Measurements from ENCODE around the gene MCHR1.
"Not testable (repeated sequence)": the region's sequence is repeated elsewhere in the genome, so short reads cannot be mapped to it uniquely, and the experiment has no call there.

The MCHR1 gene

GRCh38 chr22:40679249-40679963 is at the start of gene MCHR1:
Gene MCHR1 (plus strand): TSS chr22:40679484. CDS start chr22:40679653, 169 bp downstream.
- no peak for DNase-seq (ENCODE audit: low read depth)

GRCh38 chr22:40631925-40632324 is 47.4 kb upstream of the MCHR1 start:
- DNase-seq (ENCODE audit: low read depth), result no peak

GRCh38 chr22:40633036-40633435 is 46.2 kb upstream of the MCHR1 start:
- no peak for DNase-seq (ENCODE audit: low read depth)

- DNase-seq (ENCODE audit: low read depth), result no peak
Observed at GRCh38 chr22:40634119-40634903, 45.0 kb upstream of the MCHR1 start.

- no peak for DNase-seq (ENCODE audit: low read depth)
Observed at GRCh38 chr22:40635043-40635939, 44.0 kb upstream of the MCHR1 start.

- DNase-seq (ENCODE audit: low read depth), result no peak
Observed at GRCh38 chr22:40635940-40636379, 43.3 kb upstream of the MCHR1 start.

GRCh38 chr22:40636380-40637182 is 42.7 kb upstream of the MCHR1 start, which contains the start of gene MRTFA:
Gene MRTFA (minus strand): TSS chr22:40636719.
- DNase-seq (ENCODE audit: low read depth), result peak; percentile 99

GRCh38 chr22:40637183-40638150 is 41.8 kb upstream of the MCHR1 start:
- peak; percentile 29 for DNase-seq (ENCODE audit: low read depth)

- DNase-seq (ENCODE audit: low read depth), result no peak
Observed at GRCh38 chr22:40638261-40638660, 41.0 kb upstream of the MCHR1 start.

- no peak for DNase-seq (ENCODE audit: low read depth)
Observed at GRCh38 chr22:40641269-40641668, 38.0 kb upstream of the MCHR1 start.

GRCh38 chr22:40642316-40642715 is 37.0 kb upstream of the MCHR1 start:
- DNase-seq (ENCODE audit: low read depth), result no peak

- no peak for DNase-seq (ENCODE audit: low read depth)
Observed at GRCh38 chr22:40645579-40646197, 33.6 kb upstream of the MCHR1 start.

- DNase-seq (ENCODE audit: low read depth), result no peak
Observed at GRCh38 chr22:40648386-40648785, 30.9 kb upstream of the MCHR1 start.

- no peak for DNase-seq (ENCODE audit: low read depth)
Observed at GRCh38 chr22:40651057-40651456, 28.2 kb upstream of the MCHR1 start.

- peak; percentile 72 for DNase-seq (ENCODE audit: low read depth)
Observed at GRCh38 chr22:40651563-40652501, 27.5 kb upstream of the MCHR1 start.

- DNase-seq (ENCODE audit: low read depth), result no peak
Observed at GRCh38 chr22:40653361-40653760, 25.9 kb upstream of the MCHR1 start.

GRCh38 chr22:40654522-40655167 is 24.6 kb upstream of the MCHR1 start:
- no peak for DNase-seq (ENCODE audit: low read depth)

- DNase-seq (ENCODE audit: low read depth), result not testable (repeated sequence)
Observed at GRCh38 chr22:40655941-40656340, 23.3 kb upstream of the MCHR1 start.

All from stimulated activated CD8-positive, alpha-beta memory T cell treated with anti-CD3 and anti-CD28 coated beads, Interleukin-7, amount 100 ng/mL, for 24 hours (primary cell).